ENCODE data around the gene PDE3B. TPM values are rescaled to one million over a fixed set of nuclear protein-coding genes. Genes with fewer than 3 reads are reported as not detected.
"Not testable (repeated sequence)": the region's sequence is repeated elsewhere in the genome, so short reads cannot be mapped to it uniquely, and the experiment has no call there.

Gene PDE3B
- polyA plus RNA-seq, 1 donor (not counting 4 experiments of a cell fraction or from before 2014, with no cell fraction given): 0.01 TPM

GRCh38 chr11:14755140-14755539 lies 111.5 kb downstream of the PDE3B start:
- H3K9me1 ChIP-seq (ENCODE audit: control insufficient read depth, extremely low read depth, insufficient read depth, low read length): no peaks in the 10 kb centered on the region
- H3K27me3 ChIP-seq (ENCODE audit: control insufficient read depth, extremely low read depth, insufficient read depth, low read length): peaks cover 5% of the 10 kb centered on the region
- H2AFZ ChIP-seq (ENCODE audit: control insufficient read depth, low read length): no peak overlapping the region
- no peak overlapping the region for H3K27ac ChIP-seq (ENCODE audit: control insufficient read depth, insufficient read depth, low read length)
- dilution Hi-C loops (cut with MboI; ENCODE audit: extremely low pct_ligation_motif_present, low sequenced_read_pairs): no loop called here
- no peak for DNase-seq (ENCODE audit: low read depth, low spot score)
- no peak overlapping the region for H3K4me3 ChIP-seq (ENCODE audit: control insufficient read depth in 2 of 3, extremely low read depth in 1 of 3, insufficient read depth in 2 of 3, low read depth in 1 of 3, low read length in 3 of 3)
- H3K9me3 ChIP-seq (ENCODE audit: control insufficient read depth, low read depth, low read length): no peaks in the 10 kb centered on the region
- no peak overlapping the region for H3K9ac ChIP-seq (ENCODE audit: control insufficient read depth, extremely low read depth, insufficient read depth, low read length)
- no peaks in the 10 kb centered on the region for H3K79me2 ChIP-seq (ENCODE audit: control insufficient read depth, insufficient read depth, low read length)
- no peaks in the 10 kb centered on the region for H3K36me3 ChIP-seq (ENCODE audit: control insufficient read depth in 2 of 2, extremely low read depth in 1 of 2, insufficient read depth in 2 of 2, low read length in 2 of 2)
- H3K4me2 ChIP-seq (ENCODE audit: control insufficient read depth, extremely low read depth, insufficient read depth, low read depth, low read length): no peak overlapping the region
- TF ChIP-seq CTCF (optimal IDR thresholded peaks at IDR 0.05 in 1 of 3, IDR thresholded peaks at IDR 0.05 in 1 of 3, conservative IDR thresholded peaks at IDR 0.05 in 1 of 3; ENCODE audit: extremely low read depth in 1 of 3, insufficient read depth in 2 of 3, low read length in 3 of 3) (no peak), EZH2 (IDR thresholded peaks at IDR 0.05; ENCODE audit: low read length) (no peak)
- no peaks in the 10 kb centered on the region for H4K20me1 ChIP-seq (ENCODE audit: control insufficient read depth, extremely low read depth, insufficient read depth, low read length)
- no peak for FAIRE-seq
- no peaks in the 10 kb centered on the region for H3K4me1 ChIP-seq (ENCODE audit: control insufficient read depth, extremely low read depth, insufficient read depth, low read length)

- Histone ChIP-seq H3K9ac (ENCODE audit: control insufficient read depth, extremely low read depth, insufficient read depth, low read length) (no peak overlapping the region), H3K4me2 (ENCODE audit: control insufficient read depth, extremely low read depth, insufficient read depth, low read depth, low read length) (no peak overlapping the region), H4K20me1 (ENCODE audit: control insufficient read depth, extremely low read depth, insufficient read depth, low read length) (no peaks in the 10 kb centered on the region), H3K79me2 (ENCODE audit: control insufficient read depth, insufficient read depth, low read length) (no peaks in the 10 kb centered on the region), H3K36me3 (ENCODE audit: control insufficient read depth in 2 of 2, extremely low read depth in 1 of 2, insufficient read depth in 2 of 2, low read length in 2 of 2) (no peaks in the 10 kb centered on the region), H3K4me3 (ENCODE audit: control insufficient read depth in 2 of 3, extremely low read depth in 1 of 3, insufficient read depth in 2 of 3, low read depth in 1 of 3, low read length in 3 of 3) (no peak overlapping the region), H3K27ac (ENCODE audit: control insufficient read depth, insufficient read depth, low read length) (no peak overlapping the region), H3K9me1 (ENCODE audit: control insufficient read depth, extremely low read depth, insufficient read depth, low read length) (no peaks in the 10 kb centered on the region), H3K9me3 (ENCODE audit: control insufficient read depth, low read depth, low read length) (no peaks in the 10 kb centered on the region), H3K4me1 (ENCODE audit: control insufficient read depth, extremely low read depth, insufficient read depth, low read length) (no peaks in the 10 kb centered on the region), H3K27me3 (ENCODE audit: control insufficient read depth, extremely low read depth, insufficient read depth, low read length) (peaks cover 5% of the 10 kb centered on the region), H2AFZ (ENCODE audit: control insufficient read depth, low read length) (no peak overlapping the region)
- DNase-seq (ENCODE audit: low read depth, low spot score) (no peak), FAIRE-seq (no peak)
- dilution Hi-C loops (cut with MboI; ENCODE audit: extremely low pct_ligation_motif_present, low sequenced_read_pairs): no loop called here
- TF ChIP-seq CTCF (optimal IDR thresholded peaks at IDR 0.05 in 1 of 3, IDR thresholded peaks at IDR 0.05 in 1 of 3, conservative IDR thresholded peaks at IDR 0.05 in 1 of 3; ENCODE audit: extremely low read depth in 1 of 3, insufficient read depth in 2 of 3, low read length in 3 of 3) (no peak), EZH2 (IDR thresholded peaks at IDR 0.05; ENCODE audit: low read length) (no peak)
Observed at GRCh38 chr11:14756349-14756748, 112.7 kb downstream of the PDE3B start.

- H3K9me1 ChIP-seq (ENCODE audit: control insufficient read depth, extremely low read depth, insufficient read depth, low read length); dilution Hi-C loops (cut with MboI; ENCODE audit: extremely low pct_ligation_motif_present, low sequenced_read_pairs); DNase-seq (ENCODE audit: low read depth, low spot score); H3K9ac ChIP-seq (ENCODE audit: control insufficient read depth, extremely low read depth, insufficient read depth, low read length); H4K20me1 ChIP-seq (ENCODE audit: control insufficient read depth, extremely low read depth, insufficient read depth, low read length); H3K9me3 ChIP-seq (ENCODE audit: control insufficient read depth, low read depth, low read length); H2AFZ ChIP-seq (ENCODE audit: control insufficient read depth, low read length); FAIRE-seq; H3K4me2 ChIP-seq (ENCODE audit: control insufficient read depth, extremely low read depth, insufficient read depth, low read depth, low read length); H3K4me3 ChIP-seq (ENCODE audit: control insufficient read depth in 2 of 3, extremely low read depth in 1 of 3, insufficient read depth in 2 of 3, low read depth in 1 of 3, low read length in 3 of 3); H3K79me2 ChIP-seq (ENCODE audit: control insufficient read depth, insufficient read depth, low read length); H3K4me1 ChIP-seq (ENCODE audit: control insufficient read depth, extremely low read depth, insufficient read depth, low read length); H3K27ac ChIP-seq (ENCODE audit: control insufficient read depth, insufficient read depth, low read length); H3K36me3 ChIP-seq (ENCODE audit: control insufficient read depth in 2 of 2, extremely low read depth in 1 of 2, insufficient read depth in 2 of 2, low read length in 2 of 2): not testable (repeated sequence)
- peaks cover 11% of the 10 kb centered on the region for H3K27me3 ChIP-seq (ENCODE audit: control insufficient read depth, extremely low read depth, insufficient read depth, low read length)
Observed at GRCh38 chr11:14759300-14760012, 115.9 kb downstream of the PDE3B start.

All from keratinocyte (primary cell).